H9 (cell line): ENCODE data around the gene KCNIP1. TPM values are rescaled to one million over a fixed set of nuclear protein-coding genes. Genes with fewer than 3 reads are reported as not detected.

Experiments
- DNase-seq: peaks from one replicate; pipeline ENCODE4 v3.0.0-alpha.2; 2017
- H2AFZ ChIP-seq: one replicate; pipeline ENCODE4 v1.6.1; 2013; ENCODE audit warnings: mild to moderate bottlenecking, low read length, control low read depth, moderate library complexity
- H2AK5ac ChIP-seq: 2 replicates; pipeline ENCODE4 v1.6.1; 2013; ENCODE audit warnings: low read length, control low read depth, mixed read lengths; ENCODE audit not compliant: insufficient read length
- H2BK120ac ChIP-seq: one replicate; pipeline ENCODE4 v1.6.1; 2013; ENCODE audit warnings: low read depth, mild to moderate bottlenecking, low read length, control low read depth, inconsistent platforms; ENCODE audit not compliant: poor library complexity, severe bottlenecking
- H2BK12ac ChIP-seq: 2 replicates; pipeline ENCODE4 v1.6.1; 2013; ENCODE audit warnings: low read length, control low read depth, mixed read lengths, low read depth; ENCODE audit not compliant: insufficient read length
- H2BK15ac ChIP-seq: 2 replicates; pipeline ENCODE4 v1.6.1; 2013; ENCODE audit warnings: low read depth, low read length, control low read depth
- H2BK20ac ChIP-seq: one replicate; pipeline ENCODE4 v1.6.1; 2013; ENCODE audit warnings: low read depth, mild to moderate bottlenecking, low read length, control low read depth, inconsistent platforms; ENCODE audit not compliant: poor library complexity, severe bottlenecking
- H2BK5ac ChIP-seq: 2 replicates; pipeline ENCODE4 v1.6.1; 2013; ENCODE audit warnings: low read length, control low read depth, mixed read lengths; ENCODE audit not compliant: insufficient read length
- H3K14ac ChIP-seq: 2 replicates; pipeline ENCODE4 v1.6.1; 2013; ENCODE audit warnings: low read length, control low read depth; ENCODE audit not compliant: insufficient read depth
- H3K18ac ChIP-seq: 2 replicates; pipeline ENCODE4 v1.6.1; 2013; ENCODE audit warnings: low read depth, mild to moderate bottlenecking, mixed read lengths, low read length, control low read depth; ENCODE audit not compliant: insufficient read length
- H3K23ac ChIP-seq: 2 replicates; pipeline ENCODE4 v1.6.1; 2013; ENCODE audit warnings: low read length, control low read depth, mixed read lengths, low read depth; ENCODE audit not compliant: insufficient read length
- H3K23me2 ChIP-seq: 2 replicates; pipeline ENCODE4 v1.6.1; 2013; ENCODE audit warnings: low read depth, mild to moderate bottlenecking, mixed read lengths, low read length, control low read depth; ENCODE audit not compliant: insufficient read length, poor library complexity, severe bottlenecking
- H3K27ac ChIP-seq: 2 replicates; pipeline ENCODE4 v1.5.1; 2013; ENCODE audit warnings: low read length, control low read depth, mixed read lengths, low read depth; ENCODE audit not compliant: insufficient read length
- H3K27me3 ChIP-seq: 2 replicates; pipeline ENCODE4 v1.6.1; 2013; ENCODE audit warnings: low read length, control low read depth, inconsistent platforms; ENCODE audit not compliant: insufficient read depth
- H3K4ac ChIP-seq: 2 replicates; pipeline ENCODE4 v1.6.1; 2013; ENCODE audit warnings: low read depth, mild to moderate bottlenecking, control low read depth, inconsistent platforms, low read length, moderate library complexity
- H3K4me1 ChIP-seq: 2 replicates; pipeline ENCODE4 v1.6.1; 2013; ENCODE audit warnings: low read length, control low read depth, inconsistent platforms; ENCODE audit not compliant: insufficient read depth
- H3K4me2 ChIP-seq: 2 replicates; pipeline ENCODE4 v1.6.1; 2013; ENCODE audit warnings: low read length, control low read depth, mixed read lengths; ENCODE audit not compliant: insufficient read length, insufficient read depth
- H3K56ac ChIP-seq: 2 replicates; pipeline ENCODE4 v1.6.1; 2013; ENCODE audit warnings: low read depth, mild to moderate bottlenecking, mixed read lengths, low read length, control low read depth; ENCODE audit not compliant: insufficient read length
- H3K79me1 ChIP-seq: 2 replicates; pipeline ENCODE4 v1.6.1; 2013; ENCODE audit warnings: low read depth, mild to moderate bottlenecking, moderate library complexity, low read length, control low read depth, inconsistent platforms; ENCODE audit not compliant: insufficient read depth, poor library complexity, severe bottlenecking
- H3K79me2 ChIP-seq: 2 replicates; pipeline ENCODE4 v1.6.1; 2013; ENCODE audit warnings: low read length, control low read depth, inconsistent platforms; ENCODE audit not compliant: insufficient read depth
- H3K9ac ChIP-seq: 2 replicates; pipeline ENCODE4 v1.6.1; 2013; ENCODE audit warnings: low read length, control low read depth, mixed read lengths; ENCODE audit not compliant: insufficient read length; ENCODE audit errors: extremely low read depth
- H3K9me3 ChIP-seq: one replicate; pipeline ENCODE4 v1.6.1; 2013; ENCODE audit warnings: low read depth, low read length, inconsistent platforms; ENCODE audit not compliant: control insufficient read depth
- H3T11ph ChIP-seq: one replicate; pipeline ENCODE4 v1.6.1; 2013; ENCODE audit warnings: mild to moderate bottlenecking, low read length, control low read depth, inconsistent platforms
- H4K20me1 ChIP-seq: one replicate; pipeline ENCODE4 v1.6.1; 2013; ENCODE audit not compliant: control insufficient read depth, insufficient read length, insufficient read depth
- H4K5ac ChIP-seq: 2 replicates; pipeline ENCODE4 v1.6.1; 2013; ENCODE audit warnings: low read depth, mild to moderate bottlenecking, mixed read lengths, low read length, control low read depth; ENCODE audit not compliant: insufficient read length
- H4K8ac ChIP-seq: replicated peaks from 2 replicates; pipeline ENCODE4 v1.6.1; 2013; ENCODE audit warnings: low read length, control low read depth, mixed read lengths, low read depth; ENCODE audit not compliant: insufficient read length
- H4K91ac ChIP-seq: 2 replicates; pipeline ENCODE4 v1.6.1; 2013; ENCODE audit warnings: low read depth, mild to moderate bottlenecking, moderate library complexity, mixed read lengths, low read length, control low read depth; ENCODE audit not compliant: insufficient read length
- H3K27ac Mint-ChIP-seq, 3 experiments: 2 replicates in 2 of 3; 3 replicates in 1 of 3; pipeline ENCODE4 v1.8.0; 2020 to 2021; ENCODE audit warnings: mixed read lengths in 3 of 3, mild to moderate bottlenecking in 1 of 3, moderate library complexity in 1 of 3
- H3K27me3 Mint-ChIP-seq: 2 replicates; pipeline ENCODE4 v1.8.0; 2021; ENCODE audit warnings: low read depth, mild to moderate bottlenecking, moderate library complexity, mixed read lengths
- H3K36me3 Mint-ChIP-seq, 3 experiments: 2 replicates in 2 of 3; 3 replicates in 1 of 3; pipeline ENCODE4 v1.8.0; 2020 to 2021; ENCODE audit warnings: low read depth in 3 of 3, mixed read lengths in 3 of 3; ENCODE audit not compliant: insufficient read depth in 1 of 3
- H3K4me1 Mint-ChIP-seq, 2 experiments: 2 replicates each; pipeline ENCODE4 v1.8.0; 2020; ENCODE audit warnings: mixed read lengths in 2 of 2
- H3K4me3 Mint-ChIP-seq, 2 experiments: 2 replicates in 1 of 2; 3 replicates in 1 of 2; pipeline ENCODE4 v1.8.0; 2020 to 2021; ENCODE audit warnings: mild to moderate bottlenecking in 2 of 2, mixed read lengths in 2 of 2, moderate library complexity in 1 of 2
- H3K9me3 Mint-ChIP-seq, 2 experiments: 2 replicates in 1 of 2; 3 replicates in 1 of 2; pipeline ENCODE4 v1.8.0; 2020; ENCODE audit warnings: mild to moderate bottlenecking in 2 of 2, mixed read lengths in 2 of 2, moderate library complexity in 1 of 2
- CTCF ChIP-seq: fragments of 200-600 bp; sonication (generic); conservative IDR thresholded peaks from 3 replicates; pipeline ENCODE4 v1.8.0; 2021; ENCODE audit warnings: antibody characterized with exemption, mild to moderate bottlenecking
- whole genome bisulfite sequencing: extraction: QIAGEN DNeasy Blood & Tissue Kit; methylation state at CpG from one replicate; pipeline ENCODE4 v1.1.7; 2013; ENCODE audit warnings: missing lambda C conversion rate, low lambda C conversion rate, mixed read lengths; ENCODE audit not compliant: insufficient read length; ENCODE audit errors: extremely low coverage; 5-methylcytosine and 5-hydroxymethylcytosine counted together
- total RNA-seq: library from RNA; stranded (reverse); gene quantifications from 2 replicates; pipeline ENCODE4 v1.2.1, GENCODE V29; 2021

Gene KCNIP1
- total RNA-seq, 1 experiment from 2014 or later, result 0.63 TPM

GRCh38 chr5:170711300-170711699 lies 207.5 kb downstream of the KCNIP1 start:
- Histone ChIP-seq H4K5ac (no peak overlapping the region), H3K4me1 (no peaks in the 10 kb centered on the region), H3K23ac (no peak overlapping the region), H2BK20ac (no peak overlapping the region), H3K4ac (no peak overlapping the region), H2BK120ac (no peak overlapping the region), H3K9ac (no peak overlapping the region), H3K9me3 (no peaks in the 10 kb centered on the region), H4K8ac (no peak overlapping the region), H4K91ac (no peak overlapping the region), H3K27me3 (no peaks in the 10 kb centered on the region), H2BK12ac (no peak overlapping the region), H3K23me2 (no peaks in the 10 kb centered on the region), H2BK15ac (no peak overlapping the region), H2BK5ac (no peak overlapping the region), H3K79me2 (no peaks in the 10 kb centered on the region), H4K20me1 (no peaks in the 10 kb centered on the region), H3K56ac (no peak overlapping the region), H3K27ac (no peak overlapping the region), H3T11ph (no peak overlapping the region), H3K79me1 (no peaks in the 10 kb centered on the region), H2AFZ (no peak overlapping the region), H3K14ac (no peak overlapping the region), H3K18ac (no peak overlapping the region), H2AK5ac (no peak overlapping the region), H3K4me2 (no peak overlapping the region)
- Mint-ChIP-seq H3K4me3 (no peak overlapping the region), H3K36me3 (peaks cover 0 to 10% (median 0%) of the 10 kb centered on the region in 3 experiments; a peak in 3 of 7 replicates), H3K9me3 (peaks cover 13 to 14% of the 10 kb centered on the region in 2 experiments; a peak in 2 of 5 replicates), H3K27ac (no peak overlapping the region), H3K4me1 (no peaks in the 10 kb centered on the region), H3K27me3 (no peaks in the 10 kb centered on the region)
- no peak for TF ChIP-seq CTCF
- no peak for DNase-seq
- whole genome bisulfite sequencing, result no CpG with 5 or more reads among the region's 4 CpGs
